ENCODE results near the gene PARD3B.

GRCh38 chr2:204604061-204604460, 58.8 kb downstream of the PARD3B start:
- TF ChIP-seq CTCF (conservative IDR thresholded peaks at IDR 0.05 in 1 of 2, IDR thresholded peaks at IDR 0.05 in 1 of 2; ENCODE audit: low read depth in 1 of 2, low read length in 2 of 2) (no peak), EZH2 (IDR thresholded peaks at IDR 0.05; ENCODE audit: low read length, missing control alignments) (no peak)

All from fibroblast of lung (primary cell).